Retinal pigment epithelial cell (primary cell): ENCODE measurements around the gene ADAMTS7.

Experiments used
- DNase-seq: peaks from one replicate; pipeline ENCODE4 v3.0.0-alpha.2; 2010; ENCODE audit warnings: low read depth
- H3K4me3 ChIP-seq: 2 replicates; pipeline ENCODE4 v1.5.1; 2011; ENCODE audit warnings: mild to moderate bottlenecking, low read length, control low read depth, moderate library complexity
- TF ChIP-seq, protein P1 (sequence below): conservative IDR thresholded peaks from 2 replicates; pipeline ENCODE4 v1.5.1; 2011; ENCODE audit warnings: low read depth, low read length, control low read depth, inconsistent platforms

Gene ADAMTS7, protein sequence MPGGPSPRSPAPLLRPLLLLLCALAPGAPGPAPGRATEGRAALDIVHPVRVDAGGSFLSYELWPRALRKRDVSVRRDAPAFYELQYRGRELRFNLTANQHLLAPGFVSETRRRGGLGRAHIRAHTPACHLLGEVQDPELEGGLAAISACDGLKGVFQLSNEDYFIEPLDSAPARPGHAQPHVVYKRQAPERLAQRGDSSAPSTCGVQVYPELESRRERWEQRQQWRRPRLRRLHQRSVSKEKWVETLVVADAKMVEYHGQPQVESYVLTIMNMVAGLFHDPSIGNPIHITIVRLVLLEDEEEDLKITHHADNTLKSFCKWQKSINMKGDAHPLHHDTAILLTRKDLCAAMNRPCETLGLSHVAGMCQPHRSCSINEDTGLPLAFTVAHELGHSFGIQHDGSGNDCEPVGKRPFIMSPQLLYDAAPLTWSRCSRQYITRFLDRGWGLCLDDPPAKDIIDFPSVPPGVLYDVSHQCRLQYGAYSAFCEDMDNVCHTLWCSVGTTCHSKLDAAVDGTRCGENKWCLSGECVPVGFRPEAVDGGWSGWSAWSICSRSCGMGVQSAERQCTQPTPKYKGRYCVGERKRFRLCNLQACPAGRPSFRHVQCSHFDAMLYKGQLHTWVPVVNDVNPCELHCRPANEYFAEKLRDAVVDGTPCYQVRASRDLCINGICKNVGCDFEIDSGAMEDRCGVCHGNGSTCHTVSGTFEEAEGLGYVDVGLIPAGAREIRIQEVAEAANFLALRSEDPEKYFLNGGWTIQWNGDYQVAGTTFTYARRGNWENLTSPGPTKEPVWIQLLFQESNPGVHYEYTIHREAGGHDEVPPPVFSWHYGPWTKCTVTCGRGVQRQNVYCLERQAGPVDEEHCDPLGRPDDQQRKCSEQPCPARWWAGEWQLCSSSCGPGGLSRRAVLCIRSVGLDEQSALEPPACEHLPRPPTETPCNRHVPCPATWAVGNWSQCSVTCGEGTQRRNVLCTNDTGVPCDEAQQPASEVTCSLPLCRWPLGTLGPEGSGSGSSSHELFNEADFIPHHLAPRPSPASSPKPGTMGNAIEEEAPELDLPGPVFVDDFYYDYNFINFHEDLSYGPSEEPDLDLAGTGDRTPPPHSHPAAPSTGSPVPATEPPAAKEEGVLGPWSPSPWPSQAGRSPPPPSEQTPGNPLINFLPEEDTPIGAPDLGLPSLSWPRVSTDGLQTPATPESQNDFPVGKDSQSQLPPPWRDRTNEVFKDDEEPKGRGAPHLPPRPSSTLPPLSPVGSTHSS (N-terminal part only)

DNA sequence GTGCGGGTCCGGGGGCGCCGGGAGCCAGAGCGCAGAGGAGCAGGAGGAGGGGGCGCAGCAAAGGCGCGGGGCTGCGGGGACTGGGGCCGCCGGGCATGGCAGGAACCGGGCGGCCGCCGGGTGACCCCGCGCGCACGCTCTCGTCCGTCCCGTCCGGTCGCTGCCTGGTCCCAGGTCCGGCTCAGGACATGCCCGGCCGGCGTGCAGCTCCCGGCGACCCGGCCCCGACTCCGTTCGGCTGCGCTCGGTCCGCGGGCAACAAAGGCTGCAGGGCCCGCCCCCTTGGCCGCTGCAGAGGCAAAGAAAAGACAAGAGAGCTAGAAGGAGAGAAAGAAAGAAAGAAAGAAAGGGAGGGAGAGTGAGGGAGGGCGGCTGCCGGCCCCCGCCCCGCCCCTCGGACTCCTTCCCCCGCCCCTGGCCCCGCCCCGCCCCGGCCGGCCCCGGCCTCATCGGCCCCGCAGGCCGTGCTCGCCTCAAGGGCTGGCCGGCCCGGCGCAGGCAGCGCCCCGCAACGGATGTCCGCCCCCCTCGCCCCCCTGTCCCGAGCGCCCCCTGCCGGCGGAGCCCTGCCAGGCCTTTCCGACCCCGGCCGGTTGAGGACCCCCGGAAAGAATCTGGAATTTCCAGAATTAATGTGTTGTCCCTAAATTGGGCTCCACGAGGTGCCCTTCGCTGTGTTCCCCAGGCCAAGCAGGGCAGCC lies at the start of gene ADAMTS7:
Gene ADAMTS7 (minus strand): TSS at position 341 of the 701 bp plus-strand sequence. CDS start 244 bp downstream, at position 97.
- DNase-seq: no peak
- H3K4me3 ChIP-seq: peak within 1 kb of the TSS; percentile 75

DNA sequence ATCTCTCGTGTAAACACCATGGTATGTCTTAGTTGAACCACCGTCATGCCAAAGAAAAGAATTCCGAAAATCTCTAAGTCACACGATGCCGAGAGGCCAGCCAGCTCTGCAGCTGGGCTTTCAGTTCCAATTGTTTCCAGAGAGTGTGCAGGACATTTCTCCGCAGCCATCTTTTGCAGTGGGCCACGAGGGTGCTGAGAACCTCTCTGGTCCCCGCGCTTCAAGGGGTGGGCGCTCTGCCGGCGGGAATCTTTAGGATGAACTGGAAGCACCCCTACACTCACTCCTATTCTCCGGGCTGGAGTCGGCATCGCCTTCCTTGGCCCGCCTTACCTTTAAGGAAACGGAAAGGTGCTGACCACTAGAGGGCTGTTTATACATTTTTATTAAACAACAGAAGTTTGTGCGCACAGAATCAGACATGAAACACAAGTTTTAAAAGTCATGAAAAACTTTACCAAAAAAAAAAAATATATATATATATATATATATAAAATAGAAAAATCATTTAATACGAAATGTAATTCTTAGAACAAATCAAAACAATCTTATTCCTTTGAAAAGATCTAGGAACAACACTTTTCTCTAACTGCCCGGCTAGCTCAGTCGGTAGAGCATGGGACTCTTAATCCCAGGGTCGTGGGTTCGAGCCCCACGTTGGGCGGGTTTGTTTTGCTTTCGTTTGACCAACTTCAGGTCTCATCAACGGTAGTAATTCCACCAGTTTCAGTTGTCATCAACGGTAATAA lies 48.9 kb upstream of the ADAMTS7 start:
- H3K4me3 ChIP-seq: peak overlapping the region; percentile 56
- peak; percentile 87 for DNase-seq
- TF ChIP-seq, protein P1, sequence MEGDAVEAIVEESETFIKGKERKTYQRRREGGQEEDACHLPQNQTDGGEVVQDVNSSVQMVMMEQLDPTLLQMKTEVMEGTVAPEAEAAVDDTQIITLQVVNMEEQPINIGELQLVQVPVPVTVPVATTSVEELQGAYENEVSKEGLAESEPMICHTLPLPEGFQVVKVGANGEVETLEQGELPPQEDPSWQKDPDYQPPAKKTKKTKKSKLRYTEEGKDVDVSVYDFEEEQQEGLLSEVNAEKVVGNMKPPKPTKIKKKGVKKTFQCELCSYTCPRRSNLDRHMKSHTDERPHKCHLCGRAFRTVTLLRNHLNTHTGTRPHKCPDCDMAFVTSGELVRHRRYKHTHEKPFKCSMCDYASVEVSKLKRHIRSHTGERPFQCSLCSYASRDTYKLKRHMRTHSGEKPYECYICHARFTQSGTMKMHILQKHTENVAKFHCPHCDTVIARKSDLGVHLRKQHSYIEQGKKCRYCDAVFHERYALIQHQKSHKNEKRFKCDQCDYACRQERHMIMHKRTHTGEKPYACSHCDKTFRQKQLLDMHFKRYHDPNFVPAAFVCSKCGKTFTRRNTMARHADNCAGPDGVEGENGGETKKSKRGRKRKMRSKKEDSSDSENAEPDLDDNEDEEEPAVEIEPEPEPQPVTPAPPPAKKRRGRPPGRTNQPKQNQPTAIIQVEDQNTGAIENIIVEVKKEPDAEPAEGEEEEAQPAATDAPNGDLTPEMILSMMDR: peak; percentile 57

More for the DNA sequence above, at the start of gene ADAMTS7:
- TF ChIP-seq, protein P1: peak; percentile 74

DNA sequence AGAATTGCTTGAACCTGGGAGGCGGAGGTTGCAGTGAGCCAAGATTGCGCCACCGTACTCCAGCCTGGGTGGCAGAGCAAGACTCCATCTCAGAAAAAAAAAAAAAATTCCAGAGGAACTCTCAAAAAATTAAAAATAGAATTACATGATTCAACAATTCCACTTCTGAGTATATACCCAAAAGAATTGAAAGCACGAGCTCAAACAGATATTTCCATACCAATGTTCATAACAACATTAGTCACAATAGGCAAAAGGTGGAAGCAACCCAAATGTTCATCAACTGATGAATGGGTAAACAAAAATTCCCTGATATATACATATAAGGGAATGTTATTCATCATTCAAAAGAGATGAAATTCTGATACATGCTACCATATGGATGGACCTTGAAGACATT lies 44.5 kb upstream of the ADAMTS7 start:
- no peak for DNase-seq
- TF ChIP-seq, protein P1: no peak
- no peak overlapping the region for H3K4me3 ChIP-seq

DNA sequence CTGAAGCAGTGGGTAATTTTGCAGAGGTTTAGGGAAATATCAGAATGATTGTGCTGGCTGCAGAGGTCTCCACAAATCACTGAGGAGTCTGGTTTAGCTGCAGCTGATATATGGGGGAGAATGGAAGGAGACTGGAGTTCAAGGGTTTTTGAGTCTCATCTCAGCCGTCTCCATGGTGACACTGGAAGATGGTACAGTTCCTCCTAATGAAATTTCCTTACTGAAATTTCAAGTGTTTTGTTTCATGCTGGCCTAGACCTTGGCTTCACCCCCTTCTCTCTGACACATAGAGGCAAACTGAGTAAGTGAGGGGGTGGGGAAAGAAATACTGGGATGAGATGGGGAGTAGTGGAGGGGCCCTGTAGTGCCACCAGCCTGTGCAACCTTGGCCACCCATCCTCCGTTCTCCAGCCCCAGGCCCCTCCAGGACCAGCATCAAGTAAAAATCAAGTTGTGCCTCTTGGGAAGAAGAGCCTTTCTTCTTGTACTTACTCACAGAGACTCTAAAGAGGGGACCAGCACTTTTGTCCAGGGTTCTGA lies 43.6 kb upstream of the ADAMTS7 start:
- TF ChIP-seq, protein P1: no peak
- H3K4me3 ChIP-seq: no peak overlapping the region
- DNase-seq: no peak

DNA sequence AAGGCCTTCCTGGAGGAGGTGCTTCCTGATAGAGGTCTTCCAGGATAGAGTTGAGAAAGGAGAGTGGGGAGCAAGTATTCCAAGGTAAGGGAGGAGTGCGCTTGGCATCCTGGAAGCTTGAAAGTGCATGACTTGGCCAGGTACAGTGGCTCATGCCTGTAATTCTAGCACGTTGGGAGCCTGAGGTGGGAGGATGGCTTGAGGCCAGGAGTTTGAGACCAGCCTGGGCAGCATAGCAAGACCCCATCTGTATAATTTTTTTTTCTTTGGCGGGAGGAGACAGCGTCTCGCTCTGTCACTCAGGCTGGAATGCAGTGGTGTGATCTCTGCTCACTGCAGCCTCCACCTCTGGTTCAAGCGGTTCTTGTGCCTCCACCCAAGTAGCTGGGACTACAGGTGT lies 42.2 kb upstream of the ADAMTS7 start:
- TF ChIP-seq, protein P1: no peak
- H3K4me3 ChIP-seq: no peak overlapping the region
- DNase-seq: no peak
